ENCODE measurements around the gene SLC12A8.

SLC12A8 gene

GRCh38 chr3:125115640-125116039 lies 96.9 kb downstream of the SLC12A8 start:
- H3K27me3 ChIP-seq (ENCODE audit: insufficient read depth, low read length), result no peaks in the 10 kb centered on the region

GRCh38 chr3:125112981-125113380 lies 99.6 kb downstream of the SLC12A8 start:
- H3K27me3 ChIP-seq (ENCODE audit: insufficient read depth, low read length), result no peaks in the 10 kb centered on the region
- H3K36me3 ChIP-seq (ENCODE audit: insufficient read depth, low read length), result no peaks in the 10 kb centered on the region
- peaks cover 14% of the 10 kb centered on the region for H3K4me1 ChIP-seq (ENCODE audit: insufficient read depth, low read length)
- no peaks in the 10 kb centered on the region for H3K9me3 ChIP-seq (ENCODE audit: low read length)
- no peak overlapping the region for H2AFZ ChIP-seq (ENCODE audit: low read depth, low read length)
- H3K4me3 ChIP-seq (ENCODE audit: low read length), result no peak overlapping the region

More at GRCh38 chr3:125115640-125116039, 96.9 kb downstream of the SLC12A8 start:
- Histone ChIP-seq H3K4me1 (ENCODE audit: insufficient read depth, low read length) (peaks cover 27% of the 10 kb centered on the region), H3K36me3 (ENCODE audit: insufficient read depth, low read length) (no peaks in the 10 kb centered on the region), H2AFZ (ENCODE audit: low read depth, low read length) (no peak overlapping the region), H3K4me3 (ENCODE audit: low read length) (no peak overlapping the region), H3K9me3 (ENCODE audit: low read length) (no peaks in the 10 kb centered on the region)

- no peaks in the 10 kb centered on the region for H3K9me3 ChIP-seq (ENCODE audit: low read length)
- H3K4me3 ChIP-seq (ENCODE audit: low read length), result no peak overlapping the region
- H3K27me3 ChIP-seq (ENCODE audit: insufficient read depth, low read length), result no peaks in the 10 kb centered on the region
- H3K4me1 ChIP-seq (ENCODE audit: insufficient read depth, low read length), result peaks cover 7% of the 10 kb centered on the region
- no peaks in the 10 kb centered on the region for H3K36me3 ChIP-seq (ENCODE audit: insufficient read depth, low read length)
- H2AFZ ChIP-seq (ENCODE audit: low read depth, low read length), result no peak overlapping the region
These were observed 101.6 kb downstream of the SLC12A8 start for GRCh38 chr3:125110876-125111480.

GRCh38 chr3:125110016-125110875 lies 102.3 kb downstream of the SLC12A8 start:
- no peak overlapping the region for H2AFZ ChIP-seq (ENCODE audit: low read depth, low read length)
- H3K4me1 ChIP-seq (ENCODE audit: insufficient read depth, low read length), result no peaks in the 10 kb centered on the region
- H3K36me3 ChIP-seq (ENCODE audit: insufficient read depth, low read length), result no peaks in the 10 kb centered on the region
- H3K4me3 ChIP-seq (ENCODE audit: low read length), result no peak overlapping the region
- no peaks in the 10 kb centered on the region for H3K27me3 ChIP-seq (ENCODE audit: insufficient read depth, low read length)
- H3K9me3 ChIP-seq (ENCODE audit: low read length), result no peaks in the 10 kb centered on the region

- Histone ChIP-seq H3K4me3 (ENCODE audit: low read length) (no peak overlapping the region), H2AFZ (ENCODE audit: low read depth, low read length) (no peak overlapping the region), H3K4me1 (ENCODE audit: insufficient read depth, low read length) (peaks cover 4% of the 10 kb centered on the region), H3K27me3 (ENCODE audit: insufficient read depth, low read length) (no peaks in the 10 kb centered on the region), H3K36me3 (ENCODE audit: insufficient read depth, low read length) (no peaks in the 10 kb centered on the region), H3K9me3 (ENCODE audit: low read length) (no peaks in the 10 kb centered on the region)
These were observed 103.0 kb downstream of the SLC12A8 start for GRCh38 chr3:125109536-125109925.

GRCh38 chr3:125108833-125109535 lies 103.6 kb downstream of the SLC12A8 start:
- Histone ChIP-seq H3K4me1 (ENCODE audit: insufficient read depth, low read length) (peaks cover 4% of the 10 kb centered on the region), H2AFZ (ENCODE audit: low read depth, low read length) (no peak overlapping the region), H3K9me3 (ENCODE audit: low read length) (no peaks in the 10 kb centered on the region), H3K36me3 (ENCODE audit: insufficient read depth, low read length) (no peaks in the 10 kb centered on the region), H3K4me3 (ENCODE audit: low read length) (no peak overlapping the region), H3K27me3 (ENCODE audit: insufficient read depth, low read length) (no peaks in the 10 kb centered on the region)

- H3K36me3 ChIP-seq (ENCODE audit: insufficient read depth, low read length), result no peaks in the 10 kb centered on the region
- H3K4me1 ChIP-seq (ENCODE audit: insufficient read depth, low read length), result peaks cover 4% of the 10 kb centered on the region
- H2AFZ ChIP-seq (ENCODE audit: low read depth, low read length), result no peak overlapping the region
- H3K4me3 ChIP-seq (ENCODE audit: low read length), result no peak overlapping the region
- H3K9me3 ChIP-seq (ENCODE audit: low read length), result no peaks in the 10 kb centered on the region
- H3K27me3 ChIP-seq (ENCODE audit: insufficient read depth, low read length), result no peaks in the 10 kb centered on the region
These were observed 104.5 kb downstream of the SLC12A8 start for GRCh38 chr3:125107861-125108567.

- H3K36me3 ChIP-seq (ENCODE audit: insufficient read depth, low read length), result no peaks in the 10 kb centered on the region
- no peak overlapping the region for H3K4me3 ChIP-seq (ENCODE audit: low read length)
- no peak overlapping the region for H2AFZ ChIP-seq (ENCODE audit: low read depth, low read length)
- no peaks in the 10 kb centered on the region for H3K27me3 ChIP-seq (ENCODE audit: insufficient read depth, low read length)
- H3K9me3 ChIP-seq (ENCODE audit: low read length), result no peaks in the 10 kb centered on the region
- H3K4me1 ChIP-seq (ENCODE audit: insufficient read depth, low read length), result peaks cover 4% of the 10 kb centered on the region
These were observed 105.2 kb downstream of the SLC12A8 start for GRCh38 chr3:125107363-125107762.

- Histone ChIP-seq H3K27me3 (ENCODE audit: insufficient read depth, low read length) (no peaks in the 10 kb centered on the region), H3K4me1 (ENCODE audit: insufficient read depth, low read length) (peaks cover 4% of the 10 kb centered on the region), H3K36me3 (ENCODE audit: insufficient read depth, low read length) (no peaks in the 10 kb centered on the region), H3K4me3 (ENCODE audit: low read length) (no peak overlapping the region), H2AFZ (ENCODE audit: low read depth, low read length) (no peak overlapping the region), H3K9me3 (ENCODE audit: low read length) (no peaks in the 10 kb centered on the region)
These were observed 107.4 kb downstream of the SLC12A8 start for GRCh38 chr3:125105116-125105515.

GRCh38 chr3:125104639-125105038 lies 107.9 kb downstream of the SLC12A8 start:
- Histone ChIP-seq H3K27me3 (ENCODE audit: insufficient read depth, low read length) (no peaks in the 10 kb centered on the region), H3K4me3 (ENCODE audit: low read length) (no peak overlapping the region), H3K36me3 (ENCODE audit: insufficient read depth, low read length) (no peaks in the 10 kb centered on the region), H3K9me3 (ENCODE audit: low read length) (no peaks in the 10 kb centered on the region), H3K4me1 (ENCODE audit: insufficient read depth, low read length) (peaks cover 4% of the 10 kb centered on the region), H2AFZ (ENCODE audit: low read depth, low read length) (no peak overlapping the region)

GRCh38 chr3:125103406-125103805 lies 109.1 kb downstream of the SLC12A8 start:
- no peaks in the 10 kb centered on the region for H3K9me3 ChIP-seq (ENCODE audit: low read length)
- no peak overlapping the region for H3K4me3 ChIP-seq (ENCODE audit: low read length)
- no peaks in the 10 kb centered on the region for H3K27me3 ChIP-seq (ENCODE audit: insufficient read depth, low read length)
- H3K36me3 ChIP-seq (ENCODE audit: insufficient read depth, low read length), result no peaks in the 10 kb centered on the region
- peaks cover 4% of the 10 kb centered on the region for H3K4me1 ChIP-seq (ENCODE audit: insufficient read depth, low read length)
- no peak overlapping the region for H2AFZ ChIP-seq (ENCODE audit: low read depth, low read length)

GRCh38 chr3:125102470-125102869 lies 110.1 kb downstream of the SLC12A8 start:
- Histone ChIP-seq H3K36me3 (ENCODE audit: insufficient read depth, low read length) (no peaks in the 10 kb centered on the region), H3K4me3 (ENCODE audit: low read length) (no peak overlapping the region), H2AFZ (ENCODE audit: low read depth, low read length) (no peak overlapping the region), H3K9me3 (ENCODE audit: low read length) (no peaks in the 10 kb centered on the region), H3K27me3 (ENCODE audit: insufficient read depth, low read length) (no peaks in the 10 kb centered on the region), H3K4me1 (ENCODE audit: insufficient read depth, low read length) (peaks cover 4% of the 10 kb centered on the region)

Data from neuron (in vitro differentiated cells).